Right hindlimb (tissue), 1 donor: ENCODE measurements around the gene ADIPOR2.
"Not testable (repeated sequence)": the region's sequence is repeated elsewhere in the genome, so short reads cannot be mapped to it uniquely, and the experiment has no call there.

Experiments used
- DNase-seq: peaks from one replicate; pipeline ENCODE4 v3.0.0-alpha.2; 2018

The ADIPOR2 gene

GRCh38 chr12:1666215-1666614, 24.7 kb upstream of the ADIPOR2 start:
- DNase-seq = no peak

GRCh38 chr12:1666685-1667162, 24.1 kb upstream of the ADIPOR2 start:
- DNase-seq = no peak

DNA sequence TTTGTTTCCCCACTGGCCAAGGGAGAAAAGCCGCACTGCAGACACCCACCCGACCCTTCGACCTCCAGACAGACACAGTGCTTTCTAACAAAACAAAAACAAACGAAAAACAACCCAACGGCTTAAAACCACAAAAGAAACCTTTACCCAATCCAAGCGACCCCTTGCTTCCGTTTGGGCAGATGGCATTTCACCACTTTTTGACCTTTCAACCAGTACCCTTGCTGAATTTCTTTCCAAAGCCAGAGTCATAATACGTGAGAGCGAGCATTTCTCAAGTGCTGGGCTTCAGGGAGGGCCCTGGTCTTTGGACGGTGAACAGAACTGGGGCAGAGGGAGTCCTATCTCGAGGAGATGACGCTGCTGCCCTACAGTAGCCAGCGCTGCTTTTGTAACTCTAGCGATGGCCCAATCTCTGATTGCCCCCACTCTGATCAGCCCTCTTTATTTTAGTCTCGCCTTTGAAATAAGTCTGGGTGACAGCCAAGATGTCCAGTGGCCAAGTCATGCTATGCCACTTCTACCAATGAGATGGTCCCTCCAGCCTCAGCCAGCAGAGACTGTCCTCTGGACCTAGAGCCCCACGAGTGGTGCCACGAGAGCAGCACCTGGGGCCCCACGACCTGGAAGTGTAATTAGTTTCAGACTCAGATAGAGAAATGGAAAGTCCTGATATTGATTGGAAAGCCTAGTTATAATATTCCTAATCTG, 21.9 kb upstream of the ADIPOR2 start:
- no peak for DNase-seq

- no peak for DNase-seq
Observed at GRCh38 chr12:1670358-1671268, 20.3 kb upstream of the ADIPOR2 start.

- no peak for DNase-seq
Observed at GRCh38 chr12:1676043-1676442, 14.8 kb upstream of the ADIPOR2 start.

- no peak for DNase-seq
Observed at GRCh38 chr12:1680804-1681492, 9.9 kb upstream of the ADIPOR2 start.

DNA sequence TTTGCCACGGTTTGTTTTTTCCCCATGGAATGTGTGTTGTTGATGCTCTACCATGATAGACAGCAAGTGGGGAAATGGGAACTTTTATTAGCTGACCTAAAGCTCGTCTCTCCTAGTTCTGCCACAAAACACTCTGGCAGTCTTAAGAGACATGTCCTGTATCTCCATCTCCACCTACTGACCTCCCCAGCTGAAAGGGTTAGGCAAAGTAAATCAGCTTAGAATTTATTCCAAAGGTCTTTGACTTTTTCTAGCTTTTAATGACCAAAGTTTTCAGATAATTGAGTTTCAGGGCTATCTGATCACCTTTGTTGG, 9.4 kb upstream of the ADIPOR2 start:
- DNase-seq = no peak

GRCh38 chr12:1688086-1688710, 2.7 kb upstream of the ADIPOR2 start:
- no peak for DNase-seq

DNA sequence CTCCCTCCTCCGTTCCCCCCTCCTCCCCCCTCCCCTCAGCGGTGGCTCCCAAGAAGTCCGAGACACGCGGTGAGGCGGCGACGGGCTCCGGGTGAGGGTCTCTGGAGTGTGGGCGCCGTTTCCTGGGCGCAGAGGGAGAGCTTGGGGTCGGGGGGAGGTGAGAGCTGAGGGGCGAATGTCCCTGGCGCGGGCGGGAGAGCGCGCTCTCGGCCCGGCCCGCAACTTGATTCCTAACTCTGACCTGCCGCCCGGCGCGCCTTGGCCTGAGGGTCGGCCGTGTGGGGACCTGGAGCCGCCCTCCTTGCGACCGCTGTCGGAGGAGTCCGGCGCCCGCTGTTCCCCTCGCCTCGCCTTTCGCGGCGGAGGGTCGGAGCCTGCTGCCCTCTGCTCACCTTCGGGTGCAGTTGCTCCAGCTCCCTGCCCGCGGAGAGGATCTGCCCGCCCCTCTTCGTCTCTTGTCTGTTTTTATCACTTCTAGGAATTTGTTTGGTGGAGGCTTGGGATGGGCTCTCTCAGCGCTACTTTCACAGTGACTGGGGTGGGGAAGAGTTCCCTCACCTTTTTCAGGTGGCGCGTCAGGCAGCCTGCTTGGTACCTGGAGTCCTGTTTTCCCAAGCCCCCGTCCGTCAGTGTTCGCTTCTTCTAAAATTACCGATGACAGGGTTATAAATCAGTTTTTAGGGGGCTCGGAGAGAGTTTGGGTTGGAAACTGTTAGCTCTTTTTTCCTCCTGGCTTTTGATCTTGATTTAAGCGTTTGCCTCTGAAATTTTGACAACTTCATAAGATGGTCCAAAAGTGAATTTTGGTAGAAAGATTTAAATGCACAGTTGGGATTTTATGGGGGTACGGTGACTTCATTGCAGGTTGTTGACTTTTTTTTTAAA, 495 bp downstream of the ADIPOR2 start:
- DNase-seq = no peak

- DNase-seq = no peak
Observed at GRCh38 chr12:1692226-1692625, 1.4 kb downstream of the ADIPOR2 start.

GRCh38 chr12:1692895-1693610, 2.2 kb downstream of the ADIPOR2 start:
- no peak for DNase-seq

- not testable (repeated sequence) for DNase-seq
Observed at GRCh38 chr12:1695097-1695496, 4.2 kb downstream of the ADIPOR2 start.

DNA sequence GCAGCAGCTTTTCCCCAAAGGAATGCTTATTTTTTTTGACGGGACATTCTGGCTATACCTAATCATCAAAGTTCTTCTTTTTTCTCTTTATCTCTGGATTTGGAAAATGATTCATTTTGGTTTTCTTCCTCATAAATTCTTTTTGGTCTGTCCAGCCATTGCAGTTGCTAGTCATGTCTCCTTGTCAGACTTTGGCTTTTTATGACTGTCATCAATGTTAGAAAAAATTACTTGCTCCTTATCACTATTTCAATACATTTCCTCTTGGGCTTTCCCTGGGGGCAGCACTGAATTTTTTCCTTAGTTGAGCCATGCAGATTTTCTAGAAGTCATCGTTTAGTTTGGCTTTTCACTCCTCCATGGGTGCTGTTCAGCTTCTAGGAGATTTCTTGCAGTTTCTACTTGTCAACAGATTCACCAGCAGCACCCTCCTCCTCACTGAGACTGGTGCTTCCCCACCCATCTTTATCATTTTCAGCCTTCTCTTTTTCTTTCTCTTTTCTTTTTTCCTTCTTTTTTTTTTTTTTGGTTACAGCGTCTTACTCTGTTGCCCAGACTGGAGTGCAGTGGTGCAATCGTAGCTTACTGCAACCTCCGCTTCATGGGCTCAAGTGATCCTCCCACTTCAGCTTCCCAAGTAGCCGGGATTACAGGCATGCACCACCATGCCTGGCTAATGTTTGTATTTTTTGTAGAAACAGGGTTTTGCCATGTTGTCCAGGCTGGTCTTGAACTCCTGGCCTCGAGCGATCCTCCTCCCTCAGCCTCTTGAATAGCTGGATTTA, 5.2 kb downstream of the ADIPOR2 start:
- no peak for DNase-seq

DNA sequence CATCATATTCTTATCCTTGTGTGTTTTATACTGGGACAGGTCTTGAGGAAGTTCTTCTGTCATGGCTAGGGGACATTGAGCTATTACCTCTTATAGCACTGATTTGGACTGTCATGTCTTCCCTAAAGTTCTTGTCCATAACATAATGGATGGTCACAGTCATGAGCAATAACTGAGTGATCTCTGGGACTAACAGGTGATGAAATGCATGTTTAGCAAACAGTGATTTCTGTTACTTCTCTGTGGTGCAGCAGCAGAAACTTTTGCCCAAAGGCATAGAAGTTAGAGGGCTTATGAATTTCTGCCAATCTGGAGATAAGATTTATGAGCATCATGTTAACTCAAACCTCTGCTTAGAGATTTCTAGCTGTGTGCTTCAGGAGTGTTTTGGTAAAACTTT, 5.9 kb downstream of the ADIPOR2 start:
- DNase-seq = no peak

DNA sequence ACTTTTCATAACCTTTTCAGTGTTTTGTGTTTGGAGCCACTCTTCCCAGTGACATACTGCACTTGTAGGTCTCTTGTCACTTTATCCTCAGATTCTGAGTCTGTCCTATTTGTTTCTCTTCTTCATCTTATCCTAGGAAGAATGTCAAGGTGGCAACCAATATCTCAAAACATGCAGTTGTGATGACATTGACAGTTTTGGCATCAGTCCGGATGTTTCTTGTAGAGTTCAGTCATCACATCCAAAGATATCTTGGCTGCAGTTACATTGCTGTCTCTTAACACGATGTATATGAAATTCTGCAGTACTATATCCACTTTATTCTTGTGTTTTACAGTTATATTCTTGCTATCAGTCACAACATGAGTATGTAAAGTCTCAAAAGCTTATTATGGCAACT, 6.4 kb downstream of the ADIPOR2 start:
- no peak for DNase-seq

GRCh38 chr12:1698720-1699119, 7.8 kb downstream of the ADIPOR2 start:
- DNase-seq = no peak

DNA sequence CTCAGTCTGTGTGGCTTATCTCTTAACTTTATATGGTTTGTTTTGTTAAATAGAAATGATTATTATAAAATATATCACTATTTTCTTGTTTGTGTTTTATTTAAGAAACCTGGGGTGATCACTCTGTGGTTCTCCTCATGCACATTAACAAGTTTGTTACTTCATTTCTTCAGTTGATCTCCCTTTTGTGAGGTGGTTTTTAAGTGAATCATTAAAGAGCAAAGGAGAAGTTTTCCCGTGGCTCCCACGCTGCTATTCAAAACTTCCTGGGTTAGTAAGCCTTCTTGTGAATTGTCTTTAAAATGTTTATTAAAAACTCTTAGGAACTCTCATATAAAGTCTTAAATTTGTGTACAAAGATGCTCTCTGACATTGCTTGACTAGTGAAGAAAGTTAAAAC, 11.8 kb downstream of the ADIPOR2 start:
- DNase-seq = no peak

DNA sequence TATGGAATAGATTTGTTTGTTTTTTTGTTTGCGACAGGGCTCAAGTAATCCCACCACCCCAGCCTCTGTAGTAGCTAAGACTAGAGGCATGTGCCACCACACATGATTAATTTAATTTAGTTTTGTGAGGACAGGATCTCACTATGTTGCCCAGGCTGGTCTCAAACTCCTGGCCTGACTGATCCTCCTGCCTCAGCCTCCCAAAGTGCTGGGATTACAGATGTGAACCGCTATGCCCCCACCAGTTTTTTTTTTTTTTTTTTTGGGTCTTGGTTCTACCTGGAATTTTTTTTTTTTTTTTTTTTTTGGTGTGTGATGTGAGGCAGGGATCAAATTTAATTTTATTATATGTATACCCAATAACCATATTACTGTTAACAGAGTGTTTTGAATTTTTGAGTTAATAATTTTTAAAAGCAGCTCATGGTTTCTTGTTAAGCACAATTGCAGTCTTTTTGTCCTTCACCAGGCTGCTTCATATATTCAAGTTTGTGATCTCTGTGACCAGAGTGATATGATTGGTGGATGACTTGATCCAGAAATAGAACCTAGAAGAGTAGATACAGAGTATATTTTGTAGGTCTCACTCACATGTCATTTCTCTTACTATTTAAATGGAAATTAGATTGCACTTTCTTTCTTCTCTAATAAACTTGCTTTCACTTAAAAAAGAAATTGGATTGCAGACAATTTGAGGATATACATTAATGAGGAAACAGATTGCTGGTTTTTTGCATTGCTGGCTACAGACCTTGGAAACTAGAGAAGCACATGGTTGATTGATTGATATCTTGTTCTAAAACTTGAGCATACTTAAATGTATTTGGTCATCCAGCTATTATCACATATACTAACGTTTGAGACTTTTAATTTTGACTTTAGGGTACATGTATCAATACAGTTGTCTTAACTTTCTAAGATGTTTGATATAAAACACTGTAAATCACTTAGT, 13.2 kb downstream of the ADIPOR2 start:
- DNase-seq = no peak
